Prostate gland (tissue), 2 donors: ENCODE results near the gene TULP3.

Source experiments
- CTCF ChIP-seq, 4 experiments: fragments of 200-600 bp in 2 of 4; fragments of 450-650 bp in 2 of 4; sonication (generic) in 2 of 4; IDR thresholded peaks; 1 replicate in 3 of 4; 2 replicates in 1 of 4; pipeline ENCODE4 v1.5.1; 2016 to 2019; ENCODE audit warnings: antibody characterized with exemption in 4 of 4, mild to moderate bottlenecking in 2 of 4, moderate library complexity in 2 of 4
- POLR2A ChIP-seq: fragments of 450-650 bp; IDR thresholded peaks from one replicate; pipeline ENCODE4 v1.6.1; 2016; ENCODE audit warnings: antibody characterized with exemption, mild to moderate bottlenecking

- no peak for TF ChIP-seq POLR2A
- no peak for TF ChIP-seq CTCF (IDR thresholded peaks at IDR 0.05)
These were observed 35.8 kb upstream of the TULP3 start for GRCh38 chr12:2854669-2855453.
